Activated naive CD8-positive, alpha-beta T cell (primary cell): ENCODE results near the gene HOXB13.

Source experiments
- H3K27ac Mint-ChIP-seq: one replicate; pipeline ENCODE4 v1.8.0; 2021; ENCODE audit warnings: mixed read lengths
- H3K27me3 Mint-ChIP-seq: one replicate; pipeline ENCODE4 v1.8.0; 2021; ENCODE audit warnings: mixed read lengths
- H3K36me3 Mint-ChIP-seq: one replicate; pipeline ENCODE4 v1.8.0; 2021; ENCODE audit warnings: mixed read lengths
- H3K4me1 Mint-ChIP-seq: one replicate; pipeline ENCODE4 v1.8.0; 2021; ENCODE audit warnings: low read depth, mixed read lengths
- H3K4me3 Mint-ChIP-seq: one replicate; pipeline ENCODE4 v1.8.0; 2021; ENCODE audit warnings: mild to moderate bottlenecking, mixed read lengths
- H3K9me3 Mint-ChIP-seq: one replicate; pipeline ENCODE4 v1.8.0; 2021; ENCODE audit warnings: low read depth, mixed read lengths

Gene HOXB13

GRCh38 chr17:48737330-48738043, 8.9 kb upstream of the HOXB13 start:
- Mint-ChIP-seq H3K27me3 (peaks cover 61% of the 10 kb centered on the region), H3K9me3 (no peaks in the 10 kb centered on the region), H3K36me3 (no peaks in the 10 kb centered on the region), H3K4me3 (no peak overlapping the region), H3K27ac (no peak overlapping the region), H3K4me1 (peaks cover 23% of the 10 kb centered on the region)

DNA sequence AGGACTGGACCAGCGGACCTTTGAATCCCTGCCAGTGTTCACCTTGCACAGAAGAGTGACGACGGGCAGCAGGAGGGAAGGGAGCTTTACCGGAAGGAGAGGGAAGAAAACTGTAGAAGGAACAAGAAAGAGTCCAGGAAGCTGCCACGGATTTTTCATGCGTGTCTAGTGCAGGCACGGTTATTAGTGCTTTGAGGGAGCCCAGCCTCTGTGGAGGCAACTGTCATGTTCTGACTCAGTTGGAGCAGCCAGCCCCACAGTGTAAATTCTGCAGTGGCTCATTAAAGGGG, 6.5 kb upstream of the HOXB13 start:
- H3K9me3 Mint-ChIP-seq = no peaks in the 10 kb centered on the region
- H3K27ac Mint-ChIP-seq = no peak overlapping the region
- H3K27me3 Mint-ChIP-seq = peaks cover 70% of the 10 kb centered on the region
- no peaks in the 10 kb centered on the region for H3K36me3 Mint-ChIP-seq
- no peak overlapping the region for H3K4me3 Mint-ChIP-seq
- H3K4me1 Mint-ChIP-seq = peaks cover 28% of the 10 kb centered on the region

GRCh38 chr17:48734333-48735061, 5.9 kb upstream of the HOXB13 start:
- peaks cover 29% of the 10 kb centered on the region for H3K4me1 Mint-ChIP-seq
- no peaks in the 10 kb centered on the region for H3K36me3 Mint-ChIP-seq
- H3K27me3 Mint-ChIP-seq = peaks cover 70% of the 10 kb centered on the region
- H3K9me3 Mint-ChIP-seq = no peaks in the 10 kb centered on the region
- H3K4me3 Mint-ChIP-seq = no peak overlapping the region
- H3K27ac Mint-ChIP-seq = no peak overlapping the region

DNA sequence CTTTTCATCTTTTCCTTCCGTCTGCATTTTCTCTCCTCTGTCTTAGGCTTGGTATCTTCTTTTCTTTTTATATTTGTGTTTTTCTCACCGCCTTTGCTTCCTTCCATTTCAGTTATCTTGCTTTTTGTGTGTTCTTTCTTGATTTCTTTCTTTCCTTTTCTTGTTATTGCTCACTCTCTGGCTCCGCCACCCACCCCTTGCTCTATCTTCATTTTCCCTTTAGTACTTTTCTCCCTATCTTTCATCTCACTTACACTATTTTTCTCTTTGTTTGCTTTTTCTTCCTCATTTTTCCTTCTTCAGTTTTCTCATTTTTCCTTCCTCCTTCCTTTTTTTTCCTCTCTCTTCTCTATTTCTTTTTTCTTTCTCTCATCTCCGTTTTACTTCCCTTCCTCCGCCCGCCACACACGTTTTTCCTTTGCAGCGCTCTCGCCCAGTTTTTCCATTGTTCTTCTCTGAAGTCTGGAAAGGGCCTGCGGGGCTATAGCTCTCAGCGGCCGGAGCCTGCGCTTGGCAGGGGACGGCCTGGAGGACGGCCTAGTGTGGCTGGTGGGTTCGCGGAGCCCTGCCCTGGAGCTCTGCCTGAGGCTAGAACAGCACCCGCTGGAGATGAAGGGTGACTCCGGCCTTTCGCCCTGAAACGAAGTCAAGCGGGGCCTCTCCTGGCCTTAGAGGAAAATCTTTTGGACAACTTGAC, 5.2 kb upstream of the HOXB13 start:
- Mint-ChIP-seq H3K27ac (no peak overlapping the region), H3K9me3 (no peaks in the 10 kb centered on the region), H3K27me3 (peaks cover 67% of the 10 kb centered on the region), H3K4me1 (peaks cover 28% of the 10 kb centered on the region), H3K4me3 (peak overlapping the region; percentile 77), H3K36me3 (no peaks in the 10 kb centered on the region)

DNA sequence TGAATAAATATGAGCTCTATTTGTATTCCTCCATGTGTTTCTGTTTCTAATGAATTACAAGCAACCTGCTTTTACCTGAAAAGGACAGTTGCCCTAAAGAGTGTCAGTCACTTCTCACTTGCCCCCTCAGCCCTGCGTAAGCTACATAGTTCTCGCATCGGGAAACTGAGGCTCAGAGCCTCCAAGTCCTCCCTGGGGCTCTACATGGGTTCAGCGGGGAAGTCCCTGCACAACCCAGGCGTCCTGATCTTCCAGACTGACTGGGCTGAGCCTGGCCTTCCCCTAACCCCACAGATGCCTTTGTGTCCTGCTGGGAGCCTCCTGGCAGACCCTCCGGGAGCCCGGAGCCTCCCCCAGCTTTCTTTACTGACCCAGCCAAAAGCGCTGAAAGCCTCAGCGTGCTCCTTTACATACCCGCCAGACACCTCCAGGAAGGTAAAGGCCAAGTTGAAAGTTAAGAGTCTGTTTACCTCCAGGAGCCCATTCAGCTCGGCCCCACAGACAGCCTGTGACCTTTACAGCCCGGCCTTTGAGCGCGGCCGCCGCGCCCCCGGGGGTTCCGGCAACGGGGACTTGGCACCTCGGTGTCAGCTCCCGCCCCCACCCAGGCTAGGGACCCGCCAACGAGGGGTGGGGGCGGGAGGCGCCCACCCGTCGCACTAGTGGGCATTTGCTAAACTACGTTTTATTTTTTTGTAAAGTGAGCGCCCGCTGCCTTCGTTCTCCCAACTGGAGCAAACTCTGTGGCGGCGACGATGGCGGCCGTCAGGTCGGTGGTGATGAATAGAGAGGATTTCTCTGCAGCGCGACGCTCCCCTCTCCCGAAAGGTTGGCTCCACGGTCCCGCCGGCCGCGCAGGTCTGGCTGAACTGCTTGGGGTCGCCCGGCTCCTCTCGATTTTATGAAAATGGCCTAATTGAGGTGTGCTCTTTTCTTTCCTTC, 4.4 kb upstream of the HOXB13 start:
- H3K9me3 Mint-ChIP-seq = no peaks in the 10 kb centered on the region
- no peak overlapping the region for H3K27ac Mint-ChIP-seq
- no peaks in the 10 kb centered on the region for H3K36me3 Mint-ChIP-seq
- peak overlapping the region; percentile 77 for H3K4me3 Mint-ChIP-seq
- H3K4me1 Mint-ChIP-seq = peaks cover 30% of the 10 kb centered on the region
- H3K27me3 Mint-ChIP-seq = peaks cover 62% of the 10 kb centered on the region

GRCh38 chr17:48731355-48731754, 2.8 kb upstream of the HOXB13 start:
- Mint-ChIP-seq H3K27me3 (peaks cover 64% of the 10 kb centered on the region), H3K36me3 (no peaks in the 10 kb centered on the region), H3K9me3 (no peaks in the 10 kb centered on the region), H3K4me3 (no peak overlapping the region), H3K4me1 (peaks cover 40% of the 10 kb centered on the region), H3K27ac (peak overlapping the region; percentile 61)

GRCh38 chr17:48730240-48730550, 1.6 kb upstream of the HOXB13 start:
- Mint-ChIP-seq H3K9me3 (no peaks in the 10 kb centered on the region), H3K27me3 (peaks cover 61% of the 10 kb centered on the region), H3K4me1 (peaks cover 45% of the 10 kb centered on the region), H3K4me3 (no peak overlapping the region), H3K36me3 (no peaks in the 10 kb centered on the region), H3K27ac (no peak overlapping the region)

- no peaks in the 10 kb centered on the region for H3K9me3 Mint-ChIP-seq
- H3K27me3 Mint-ChIP-seq = peaks cover 60% of the 10 kb centered on the region
- H3K36me3 Mint-ChIP-seq = no peaks in the 10 kb centered on the region
- peak overlapping the region; percentile 61 for H3K4me3 Mint-ChIP-seq
- no peak overlapping the region for H3K27ac Mint-ChIP-seq
- peaks cover 51% of the 10 kb centered on the region for H3K4me1 Mint-ChIP-seq
Observed at GRCh38 chr17:48729335-48730239, 1.0 kb upstream of the HOXB13 start.

- peaks cover 51% of the 10 kb centered on the region for H3K4me1 Mint-ChIP-seq
- H3K36me3 Mint-ChIP-seq = no peaks in the 10 kb centered on the region
- peak overlapping the region; percentile 66 for H3K4me3 Mint-ChIP-seq
- H3K27ac Mint-ChIP-seq = no peak overlapping the region
- peaks cover 62% of the 10 kb centered on the region for H3K27me3 Mint-ChIP-seq
- no peaks in the 10 kb centered on the region for H3K9me3 Mint-ChIP-seq
Observed at GRCh38 chr17:48727415-48728175, 955 bp downstream of the HOXB13 start.

GRCh38 chr17:48726916-48727286, 1.6 kb downstream of the HOXB13 start:
- no peak overlapping the region for H3K27ac Mint-ChIP-seq
- H3K27me3 Mint-ChIP-seq = peaks cover 58% of the 10 kb centered on the region
- H3K4me1 Mint-ChIP-seq = peaks cover 48% of the 10 kb centered on the region
- no peaks in the 10 kb centered on the region for H3K36me3 Mint-ChIP-seq
- H3K4me3 Mint-ChIP-seq = peak overlapping the region; percentile 8
- H3K9me3 Mint-ChIP-seq = no peaks in the 10 kb centered on the region

GRCh38 chr17:48726114-48726915, 2.2 kb downstream of the HOXB13 start:
- H3K9me3 Mint-ChIP-seq = no peaks in the 10 kb centered on the region
- H3K27ac Mint-ChIP-seq = no peak overlapping the region
- peaks cover 47% of the 10 kb centered on the region for H3K4me1 Mint-ChIP-seq
- H3K4me3 Mint-ChIP-seq = no peak overlapping the region
- H3K27me3 Mint-ChIP-seq = peaks cover 53% of the 10 kb centered on the region
- H3K36me3 Mint-ChIP-seq = no peaks in the 10 kb centered on the region

DNA sequence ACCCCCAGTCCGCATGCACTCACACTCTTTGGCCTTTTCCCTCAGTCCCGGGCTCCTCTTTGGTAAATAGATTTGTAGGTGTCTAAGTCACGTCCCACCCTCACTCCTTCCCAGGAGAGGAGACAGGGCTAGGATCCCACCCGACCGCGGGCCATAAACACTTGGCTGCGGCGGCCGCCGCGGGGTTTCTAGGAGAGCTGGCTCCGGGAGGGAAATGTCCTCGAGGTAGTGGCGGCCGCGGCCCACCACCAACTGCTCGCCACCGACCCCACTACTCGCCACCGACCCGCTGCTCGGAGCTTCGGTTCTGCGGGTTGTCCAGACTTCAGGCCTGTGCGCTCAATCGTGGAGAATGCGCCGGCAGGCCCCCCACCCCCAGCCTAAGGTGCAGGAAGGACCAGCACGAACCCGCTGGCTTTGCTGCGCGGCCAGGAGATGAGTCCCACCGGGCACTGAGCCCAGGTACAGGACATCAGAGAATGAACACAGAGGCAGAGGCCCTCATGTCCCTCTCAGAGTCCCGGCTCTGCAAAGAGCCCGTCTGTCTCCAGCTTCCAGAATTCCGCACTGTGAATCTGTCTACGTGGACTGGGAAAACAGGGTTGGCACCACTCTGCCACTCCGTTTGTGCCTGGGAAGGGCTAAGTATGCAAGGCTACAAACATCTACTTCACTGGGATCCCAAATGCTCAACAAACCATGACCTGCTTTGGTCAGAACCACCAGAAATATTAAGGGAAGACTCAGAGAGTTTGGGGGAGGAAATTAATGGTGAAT, 3.1 kb downstream of the HOXB13 start:
- H3K4me3 Mint-ChIP-seq = peak overlapping the region; percentile 56
- peaks cover 53% of the 10 kb centered on the region for H3K27me3 Mint-ChIP-seq
- H3K9me3 Mint-ChIP-seq = no peaks in the 10 kb centered on the region
- peaks cover 45% of the 10 kb centered on the region for H3K4me1 Mint-ChIP-seq
- no peak overlapping the region for H3K27ac Mint-ChIP-seq
- H3K36me3 Mint-ChIP-seq = no peaks in the 10 kb centered on the region
